ENCODE data around the gene AGTRAP.

AGTRAP gene

GRCh38 chr1:11800391-11800755, 64.4 kb downstream of the AGTRAP start:
- DNase-seq (ENCODE audit: low read depth in 2 of 2), result no peak
